Prostate gland (tissue), 2 donors: ENCODE measurements around the gene EIF4G3. TPM values are rescaled to one million over a fixed set of nuclear protein-coding genes. Genes with fewer than 3 reads are reported as not detected.

Source experiments
- DNase-seq: peaks from one replicate; pipeline ENCODE4 v3.0.0-alpha.2; 2019; ENCODE audit warnings: low spot score
- H3K27ac ChIP-seq, 2 donors: fragments of 200-600 bp; sonication (generic); 2 replicates each; pipeline ENCODE4 v1.5.1; 2017 to 2019
- H3K27me3 ChIP-seq: fragments of 200-600 bp; sonication (generic); replicated peaks from 2 replicates; pipeline ENCODE4 v1.5.1; 2019; ENCODE audit not compliant: insufficient read depth
- H3K36me3 ChIP-seq, 2 donors: fragments of 200-600 bp; sonication (generic); 1 replicate in 1 of 2; 2 replicates in 1 of 2; pipeline versions ENCODE4 v1.5.1 to v1.8.1; 2017 to 2019
- H3K4me1 ChIP-seq: fragments of 200-600 bp; sonication (generic); replicated peaks from 2 replicates; pipeline ENCODE4 v1.5.1; 2019
- H3K4me3 ChIP-seq, 2 donors: fragments of 200-600 bp; sonication (generic); 2 replicates each; pipeline ENCODE4 v1.5.1; 2017 to 2019
- H3K9me3 ChIP-seq: fragments of 200-600 bp; sonication (generic); 2 replicates; pipeline ENCODE4 v1.5.1; 2017
- POLR2A ChIP-seq: fragments of 450-650 bp; IDR thresholded peaks from one replicate; pipeline ENCODE4 v1.6.1; 2016; ENCODE audit warnings: antibody characterized with exemption, mild to moderate bottlenecking
- POLR2AphosphoS5 ChIP-seq: sonication (generic); formaldehyde crosslinking; IDR thresholded peaks from one replicate; pipeline ENCODE4 v1.6.1; 2017; ENCODE audit warnings: antibody characterized with exemption
- WGBS: methylation state at CpG from one replicate; pipeline ENCODE4 v1.1.5; 2018; 5-methylcytosine and 5-hydroxymethylcytosine counted together
- intact Hi-C: fragments of 100-400 bp; cut with DNase I; formaldehyde crosslinking; loops from one replicate; pipeline ENCODE4 v1.14.2; 2022
- total RNA-seq, 2 donors: library from RNA; depleted of rRNA; stranded (reverse); fragments of >200 nt; gene quantifications; one replicate each; pipeline ENCODE4 v1.1.0, GENCODE V29; 2016
- TF ChIP-seq, protein P1 (sequence below), 4 experiments: fragments of 200-600 bp in 2 of 4; fragments of 450-650 bp in 2 of 4; sonication (generic) in 2 of 4; IDR thresholded peaks; 1 replicate in 3 of 4; 2 replicates in 1 of 4; pipeline ENCODE4 v1.5.1; 2016 to 2019; ENCODE audit warnings: antibody characterized with exemption in 4 of 4, mild to moderate bottlenecking in 2 of 4, moderate library complexity in 2 of 4

Gene EIF4G3
- total RNA-seq, 2 donors from 2014 or later: 28.3 to 81.1 TPM

DNA sequence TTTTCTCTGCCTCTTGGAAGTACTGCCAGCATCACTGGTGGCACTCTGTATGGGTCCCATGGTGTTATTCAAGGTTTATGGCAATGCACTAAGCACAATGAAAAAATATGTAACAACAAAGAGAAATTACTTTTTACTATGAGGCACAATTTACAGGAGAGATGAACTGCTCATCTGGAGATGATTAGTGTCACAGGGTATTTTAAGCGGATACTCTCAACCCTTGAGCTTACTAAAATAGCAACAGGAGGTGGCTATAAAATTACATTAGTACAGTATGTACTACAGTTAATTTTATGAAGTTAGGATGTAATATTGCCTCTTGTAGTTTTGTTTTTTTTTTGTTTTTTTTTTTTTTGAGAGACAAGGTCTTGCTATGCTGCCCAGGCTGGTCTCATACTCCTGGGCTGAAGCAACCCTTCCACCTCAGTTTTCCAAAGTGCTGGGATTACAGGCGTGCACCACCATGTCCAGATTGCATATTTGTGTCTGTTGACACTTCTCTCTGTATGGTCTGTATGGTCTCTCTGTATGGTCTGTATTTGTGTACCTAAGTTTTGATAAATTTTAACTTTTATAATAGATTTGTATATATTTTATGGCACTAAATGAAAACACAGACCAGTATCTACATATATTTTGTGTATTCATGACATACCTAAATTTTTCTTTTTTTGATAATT lies 214.0 kb downstream of the EIF4G3 start:
- Histone ChIP-seq H3K36me3 (no peaks in the 10 kb centered on the region), H3K9me3 (no peaks in the 10 kb centered on the region), H3K27ac (no peak overlapping the region), H3K4me3 (no peak overlapping the region), H3K27me3 (no peaks in the 10 kb centered on the region), H3K4me1 (no peaks in the 10 kb centered on the region)
- intact Hi-C loops: no loop called here
- WGBS: 89% methylated on average over 2 of the region's 2 CpGs
- TF ChIP-seq POLR2A (no peak), POLR2AphosphoS5 (peak; percentile 57)
- TF ChIP-seq, protein P1, sequence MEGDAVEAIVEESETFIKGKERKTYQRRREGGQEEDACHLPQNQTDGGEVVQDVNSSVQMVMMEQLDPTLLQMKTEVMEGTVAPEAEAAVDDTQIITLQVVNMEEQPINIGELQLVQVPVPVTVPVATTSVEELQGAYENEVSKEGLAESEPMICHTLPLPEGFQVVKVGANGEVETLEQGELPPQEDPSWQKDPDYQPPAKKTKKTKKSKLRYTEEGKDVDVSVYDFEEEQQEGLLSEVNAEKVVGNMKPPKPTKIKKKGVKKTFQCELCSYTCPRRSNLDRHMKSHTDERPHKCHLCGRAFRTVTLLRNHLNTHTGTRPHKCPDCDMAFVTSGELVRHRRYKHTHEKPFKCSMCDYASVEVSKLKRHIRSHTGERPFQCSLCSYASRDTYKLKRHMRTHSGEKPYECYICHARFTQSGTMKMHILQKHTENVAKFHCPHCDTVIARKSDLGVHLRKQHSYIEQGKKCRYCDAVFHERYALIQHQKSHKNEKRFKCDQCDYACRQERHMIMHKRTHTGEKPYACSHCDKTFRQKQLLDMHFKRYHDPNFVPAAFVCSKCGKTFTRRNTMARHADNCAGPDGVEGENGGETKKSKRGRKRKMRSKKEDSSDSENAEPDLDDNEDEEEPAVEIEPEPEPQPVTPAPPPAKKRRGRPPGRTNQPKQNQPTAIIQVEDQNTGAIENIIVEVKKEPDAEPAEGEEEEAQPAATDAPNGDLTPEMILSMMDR (IDR thresholded peaks at IDR 0.05): no peak
- no peak for DNase-seq

DNA sequence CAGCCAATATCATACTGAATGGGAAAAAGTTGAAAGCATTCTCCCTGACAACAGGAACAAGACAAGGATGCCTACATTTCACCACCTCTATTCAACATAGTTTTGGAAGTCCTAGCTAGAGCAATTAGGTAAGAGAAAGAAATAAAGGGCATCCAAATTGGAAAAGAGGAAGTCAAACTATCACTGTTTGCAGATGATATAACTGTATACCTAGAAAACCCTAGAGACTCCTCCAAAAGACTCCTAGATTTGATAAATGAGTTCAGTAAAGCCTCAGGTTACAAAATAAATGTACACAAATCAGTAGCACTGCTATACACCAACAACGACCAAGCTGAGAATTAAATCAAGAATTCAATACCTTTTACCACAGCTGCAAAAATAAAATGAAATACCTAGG lies 218.3 kb downstream of the EIF4G3 start:
- intact Hi-C loops: no loop called here
- WGBS: 88% methylated on average over 1 of the region's 1 CpG
- TF ChIP-seq POLR2A (no peak), POLR2AphosphoS5 (no peak)
- TF ChIP-seq, protein P1 (IDR thresholded peaks at IDR 0.05): no peak
- H3K27me3 ChIP-seq: no peaks in the 10 kb centered on the region
- no peak overlapping the region for H3K27ac ChIP-seq
- no peaks in the 10 kb centered on the region for H3K9me3 ChIP-seq
- H3K36me3 ChIP-seq: no peaks in the 10 kb centered on the region
- no peak overlapping the region for H3K4me3 ChIP-seq
- DNase-seq: no peak
- no peaks in the 10 kb centered on the region for H3K4me1 ChIP-seq

DNA sequence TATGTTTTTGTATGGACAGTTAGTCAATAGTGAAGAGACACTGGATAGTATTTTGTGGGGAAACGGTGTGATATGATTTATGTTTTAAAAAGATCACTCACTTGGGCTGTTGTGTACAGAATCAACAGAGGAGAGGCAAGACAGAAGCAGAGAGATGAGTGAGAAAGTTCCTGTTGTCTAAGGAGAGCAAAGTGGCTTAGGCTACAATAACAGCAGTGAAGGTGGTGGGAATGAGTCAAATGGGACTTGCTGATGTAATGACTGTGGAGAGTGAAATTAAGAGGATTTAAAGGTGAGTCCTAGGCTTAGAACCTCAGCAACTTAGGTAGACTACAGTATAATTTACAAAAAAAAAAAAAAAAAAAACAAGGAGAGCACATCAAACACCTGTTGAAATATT lies 220.4 kb downstream of the EIF4G3 start:
- no peaks in the 10 kb centered on the region for H3K9me3 ChIP-seq
- 89% methylated on average over 1 of the region's 1 CpG for WGBS
- H3K4me3 ChIP-seq: no peak overlapping the region
- H3K27ac ChIP-seq: no peak overlapping the region
- no peaks in the 10 kb centered on the region for H3K27me3 ChIP-seq
- no peak for DNase-seq
- intact Hi-C loops: no loop called here
- no peak for TF ChIP-seq POLR2AphosphoS5
- no peak for TF ChIP-seq POLR2A
- TF ChIP-seq, protein P1 (IDR thresholded peaks at IDR 0.05): no peak
- H3K36me3 ChIP-seq: no peaks in the 10 kb centered on the region
- no peaks in the 10 kb centered on the region for H3K4me1 ChIP-seq

DNA sequence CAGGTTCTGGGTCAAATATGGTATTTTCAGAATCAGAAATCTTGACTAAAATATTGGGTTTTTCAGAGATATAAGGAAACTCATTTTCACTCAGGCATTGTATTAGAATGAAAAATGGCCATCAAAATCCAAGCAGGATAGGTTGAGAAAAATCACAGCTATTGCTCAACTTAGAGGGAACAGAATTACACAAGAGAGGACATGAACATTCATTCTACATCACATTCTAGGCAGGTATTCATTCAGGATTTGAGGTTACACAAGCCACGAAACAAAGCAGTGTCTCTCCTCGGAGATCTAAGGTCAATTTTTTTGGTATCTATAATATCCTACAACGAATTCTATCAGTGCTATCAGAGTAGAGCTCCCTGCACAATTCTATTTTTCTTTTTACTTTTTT lies 226.0 kb downstream of the EIF4G3 start:
- TF ChIP-seq, protein P1 (IDR thresholded peaks at IDR 0.05): no peak
- TF ChIP-seq POLR2A (no peak), POLR2AphosphoS5 (no peak)
- intact Hi-C loops: no loop called here
- no peak for DNase-seq
- WGBS: 95% methylated on average over 3 of the region's 3 CpGs
- no peaks in the 10 kb centered on the region for H3K9me3 ChIP-seq
- H3K27ac ChIP-seq: no peak overlapping the region
- H3K4me3 ChIP-seq: no peak overlapping the region
- H3K27me3 ChIP-seq: no peaks in the 10 kb centered on the region
- H3K4me1 ChIP-seq: no peaks in the 10 kb centered on the region
- no peaks in the 10 kb centered on the region for H3K36me3 ChIP-seq

DNA sequence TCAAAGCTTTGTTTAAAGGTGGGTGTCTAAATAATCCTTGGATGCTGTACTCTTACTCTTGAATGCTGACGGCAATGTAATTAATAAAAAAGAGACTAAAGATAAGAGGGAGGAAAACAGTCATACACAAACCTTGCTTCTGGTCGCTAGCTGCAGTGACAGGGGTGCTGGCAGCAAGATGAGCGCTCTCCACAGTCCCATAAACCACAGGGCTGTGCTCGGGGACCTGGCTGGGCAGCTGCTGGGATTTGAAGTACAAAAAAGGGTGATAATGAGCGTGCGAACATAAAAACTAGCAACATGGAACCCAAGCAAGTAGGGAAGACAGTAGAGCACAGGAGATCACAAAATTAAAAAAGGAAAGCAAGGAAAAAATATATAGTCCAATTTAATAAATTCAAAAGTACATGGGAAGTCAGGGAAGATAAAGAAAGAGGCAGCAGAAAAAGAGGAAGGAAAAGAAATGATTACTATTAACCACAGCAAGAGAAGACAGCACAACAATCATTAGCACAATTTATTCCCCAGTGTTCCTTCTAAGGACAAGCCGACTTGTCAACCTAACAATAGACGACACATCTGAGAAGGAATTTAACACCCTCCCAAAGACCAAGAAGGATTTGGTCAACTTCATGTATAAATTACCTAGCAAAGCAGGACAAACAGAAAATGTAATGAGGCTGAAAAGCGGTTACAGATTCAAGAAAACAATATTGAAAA lies 226.7 kb downstream of the EIF4G3 start:
- Histone ChIP-seq H3K9me3 (no peaks in the 10 kb centered on the region), H3K36me3 (no peaks in the 10 kb centered on the region), H3K4me1 (no peaks in the 10 kb centered on the region), H3K4me3 (no peak overlapping the region), H3K27me3 (no peaks in the 10 kb centered on the region), H3K27ac (no peak overlapping the region)
- no peak for DNase-seq
- 92% methylated on average over 9 of the region's 9 CpGs for WGBS
- TF ChIP-seq POLR2AphosphoS5: no peak
- TF ChIP-seq, protein P1 (IDR thresholded peaks at IDR 0.05): no peak
- no peak for TF ChIP-seq POLR2A
- intact Hi-C loops: no loop called here
